Loucy (cell line): ENCODE measurements around the gene RALGPS2.

ENCODE experiments used
- CTCF ChIP-seq: fragments of 200-600 bp; sonication (generic); conservative IDR thresholded peaks from 2 replicates; pipeline ENCODE4 v1.5.1; 2014; ENCODE audit warnings: mild to moderate bottlenecking, antibody characterized with exemption, low read length
- EZH2phosphoT487 ChIP-seq: fragments of 200-600 bp; IDR thresholded peaks from 2 replicates; pipeline ENCODE4 v1.6.1; 2018; ENCODE audit warnings: antibody characterized with exemption, mild to moderate bottlenecking, moderate library complexity, borderline replicate concordance

GRCh38 chr1:178706432-178706831 lies 18.6 kb upstream of the RALGPS2 start:
- TF ChIP-seq CTCF (no peak), EZH2phosphoT487 (no peak)
